DLD1 (cell line): Measurements from ENCODE around the gene CACNA2D3.

Experiments
- in situ Hi-C: cut with HindIII; loops from 2 replicates; pipeline ENCODE4 v1.10.0; 2017; ENCODE audit warnings: low sequenced_read_pairs

CACNA2D3 gene

GRCh38 chr3:54826251-54826691 is 703.9 kb downstream of the CACNA2D3 start:
- in situ Hi-C loops, result no loop called here

- in situ Hi-C loops, result no loop called here
These were observed 704.8 kb downstream of the CACNA2D3 start for GRCh38 chr3:54827056-54827687.

GRCh38 chr3:54827776-54828175 is 705.4 kb downstream of the CACNA2D3 start:
- in situ Hi-C loops, result no loop called here

GRCh38 chr3:54830658-54831057 is 708.3 kb downstream of the CACNA2D3 start:
- in situ Hi-C loops, result no loop called here

- in situ Hi-C loops, result no loop called here
These were observed 708.8 kb downstream of the CACNA2D3 start for GRCh38 chr3:54831112-54831511.

- in situ Hi-C loops, result no loop called here
These were observed 710.5 kb downstream of the CACNA2D3 start for GRCh38 chr3:54832876-54833275.

- in situ Hi-C loops, result no loop called here
These were observed 713.3 kb downstream of the CACNA2D3 start for GRCh38 chr3:54835701-54836100.

- in situ Hi-C loops, result no loop called here
These were observed 714.5 kb downstream of the CACNA2D3 start for GRCh38 chr3:54836871-54837270.

- in situ Hi-C loops, result no loop called here
These were observed 715.6 kb downstream of the CACNA2D3 start for GRCh38 chr3:54837964-54838363.

GRCh38 chr3:54841471-54841870 is 719.1 kb downstream of the CACNA2D3 start:
- in situ Hi-C loops, result no loop called here

GRCh38 chr3:54843352-54843751 is 721.0 kb downstream of the CACNA2D3 start:
- in situ Hi-C loops, result no loop called here

- in situ Hi-C loops, result no loop called here
These were observed 721.9 kb downstream of the CACNA2D3 start for GRCh38 chr3:54844211-54844610.

GRCh38 chr3:54845011-54845410 is 722.7 kb downstream of the CACNA2D3 start:
- in situ Hi-C loops, result no loop called here

- in situ Hi-C loops, result no loop called here
These were observed 723.2 kb downstream of the CACNA2D3 start for GRCh38 chr3:54845551-54845950.

- in situ Hi-C loops, result no loop called here
These were observed 723.8 kb downstream of the CACNA2D3 start for GRCh38 chr3:54846119-54846518.

GRCh38 chr3:54847361-54847760 is 725.0 kb downstream of the CACNA2D3 start:
- in situ Hi-C loops, result no loop called here

GRCh38 chr3:54849360-54849759 is 727.0 kb downstream of the CACNA2D3 start:
- in situ Hi-C loops, result no loop called here

GRCh38 chr3:54850484-54851018 is 728.2 kb downstream of the CACNA2D3 start:
- in situ Hi-C loops, result no loop called here

- in situ Hi-C loops, result no loop called here
These were observed 731.4 kb downstream of the CACNA2D3 start for GRCh38 chr3:54853573-54854404.

GRCh38 chr3:54856271-54856670 is 733.9 kb downstream of the CACNA2D3 start:
- in situ Hi-C loops, result no loop called here

GRCh38 chr3:54857343-54857742 is 735.0 kb downstream of the CACNA2D3 start:
- in situ Hi-C loops, result no loop called here
